Gastrocnemius medialis (tissue), 4 donors: ENCODE results near the gene FRS3. TPM values are rescaled to one million over a fixed set of nuclear protein-coding genes. Genes with fewer than 3 reads are reported as not detected.

Experiments used
- ATAC-seq, 2 donors: fragments of 150-250 bp; one replicate each; pipeline ENCODE4 v1.9.1; 2016
- DNase-seq, 2 donors: peaks; one replicate each; pipeline ENCODE4 v3.0.0-alpha.2; 2019
- H3K27ac ChIP-seq, 4 donors: fragments of 200-600 bp; sonication (generic); 1 replicate in 1 of 4; 2 replicates in 3 of 4; pipeline ENCODE4 v1.5.1; 2016 to 2018; ENCODE audit warnings: mild to moderate bottlenecking in 2 of 4, moderate library complexity in 1 of 4
- H3K27me3 ChIP-seq, 3 donors: fragments of 200-600 bp; sonication (generic) in 2 of 3; 1 replicate in 1 of 3; 2 replicates in 2 of 3; pipeline versions ENCODE4 v1.5.1 to v1.6.0; 2016 to 2019; ENCODE audit warnings: mild to moderate bottlenecking in 1 of 3, moderate library complexity in 1 of 3
- H3K36me3 ChIP-seq, 2 donors: fragments of 200-600 bp; sonication (generic) in 1 of 2; one replicate each; pipeline ENCODE4 v1.5.1; 2017 to 2018
- H3K4me1 ChIP-seq, 2 donors: fragments of 200-600 bp; sonication (generic) in 1 of 2; one replicate each; pipeline ENCODE4 v1.5.1; 2016 to 2017; ENCODE audit warnings: mild to moderate bottlenecking in 2 of 2
- H3K4me3 ChIP-seq, 4 donors: fragments of 200-600 bp; sonication (generic) in 3 of 4; 1 replicate in 1 of 4; 2 replicates in 3 of 4; pipeline ENCODE4 v1.5.1; 2016 to 2019; ENCODE audit warnings: mild to moderate bottlenecking in 2 of 4
- H3K9me3 ChIP-seq, 3 donors: fragments of 200-600 bp; sonication (generic) in 2 of 3; 1 replicate in 1 of 3; 2 replicates in 2 of 3; pipeline ENCODE4 v1.5.1; 2016 to 2019
- CTCF ChIP-seq, 5 experiments: fragments of 450-650 bp in 3 of 5; fragments of 200-600 bp in 2 of 5; sonication (generic) in 2 of 5; IDR thresholded peaks in 4 of 5; conservative IDR thresholded peaks in 1 of 5; 1 replicate in 4 of 5; 2 replicates in 1 of 5; pipeline ENCODE4 v1.5.1; 2016 to 2019; ENCODE audit warnings: antibody characterized with exemption in 5 of 5, mild to moderate bottlenecking in 3 of 5, moderate library complexity in 3 of 5
- POLR2A ChIP-seq, 2 donors: fragments of 450-650 bp; IDR thresholded peaks; one replicate each; pipeline ENCODE4 v1.6.1; 2017; ENCODE audit warnings: antibody characterized with exemption in 2 of 2, mild to moderate bottlenecking in 2 of 2, moderate library complexity in 2 of 2
- in situ Hi-C, 4 donors: fragments of 200-750 bp; cut with MboI; loops; one replicate each; pipeline versions ENCODE4 v1.15.0 to v1.8.0; 2017; ENCODE audit warnings: low sequenced_read_pairs in 4 of 4
- intact Hi-C: fragments of 100-400 bp; cut with DNase I; formaldehyde crosslinking; loops from one replicate; pipeline ENCODE4 v1.15.1; 2023; ENCODE audit warnings: low total_unique reads
- total RNA-seq, 4 donors: library from RNA; depleted of rRNA; stranded (reverse); fragments of >200 nt; gene quantifications; one replicate each; pipeline versions ENCODE4 v1.1.0 to v1.2.3, GENCODE V29; 2016

FRS3 gene
- total RNA-seq, 4 donors from 2014 or later = 2.9 to 6.9 (median 5.5) TPM

GRCh38 chr6:41780551-41781365 lies 1.1 kb upstream of the FRS3 start, which contains the start of gene PRICKLE4:
Gene PRICKLE4 (plus strand): TSS chr6:41780782. CDS start chr6:41783474, 2,692 bp downstream.
- in situ Hi-C loops = loop anchor here (5.0 to 10.0 kb wide), 3 partner anchors 144 to 264 kb away; partner anchors contain the start of genes BYSL (in 2 of the 4) and MED20 (in 2 of the 4)
- no peak for TF ChIP-seq CTCF (IDR thresholded peaks at IDR 0.05 in 4 of 5, conservative IDR thresholded peaks at IDR 0.05 in 1 of 5)
- no peak for TF ChIP-seq POLR2A (IDR thresholded peaks at IDR 0.05)

GRCh38 chr6:41779336-41779735 lies 364 bp downstream of the FRS3 start:
- peak overlapping the region; percentile 48 to 90 (median 60) for H3K27ac ChIP-seq
- in situ Hi-C loops = loop anchor here in 2 of 4 donors (10.0 kb wide), 2 partner anchors 175 to 185 kb away; no protein-coding TSS in a partner anchor

More at GRCh38 chr6:41780551-41781365, 1.1 kb upstream of the FRS3 start, which contains the start of gene PRICKLE4:
- no peaks in the 10 kb centered on the region for H3K27me3 ChIP-seq
- H3K4me1 ChIP-seq = peaks cover 23 to 27% of the 10 kb centered on the region in 2 donors
- H3K27ac ChIP-seq = peak within 1 kb of the TSS; percentile 83 to 90 (median 88)
- DNase-seq (peak; percentile 22 to 37), ATAC-seq (peak; percentile 18 to 29)
- peaks cover 0 to 17% of the 10 kb centered on the region in 2 donors for H3K36me3 ChIP-seq
- intact Hi-C loops = loop anchor here (1.0 to 10.0 kb wide), 3 partner anchors 76 to 706 kb away; partner anchors contain the start of genes NFYA and OARD1
- H3K4me3 ChIP-seq = peak within 1 kb of the TSS; percentile 82 to 91 (median 86)
- H3K9me3 ChIP-seq = no peaks in the 10 kb centered on the region

GRCh38 chr6:41778895-41779294 lies 805 bp downstream of the FRS3 start:
- TF ChIP-seq CTCF (IDR thresholded peaks at IDR 0.05 in 4 of 5, conservative IDR thresholded peaks at IDR 0.05 in 1 of 5) = no peak
- no peak for TF ChIP-seq POLR2A (IDR thresholded peaks at IDR 0.05)
- Histone ChIP-seq H3K27ac (peak overlapping the region in 3 of 4 donors; percentile 56 to 90 (median 64)), H3K4me3 (peak overlapping the region; percentile 59 to 91 (median 62)), H3K9me3 (no peaks in the 10 kb centered on the region), H3K36me3 (peaks cover 0 to 35% of the 10 kb centered on the region in 2 donors), H3K4me1 (peaks cover 19 to 24% of the 10 kb centered on the region in 2 donors), H3K27me3 (no peaks in the 10 kb centered on the region)
- DNase-seq (no peak), ATAC-seq (no peak)
- intact Hi-C loops (loop anchor here (1.0 to 10.0 kb wide), 5 partner anchors 44 to 414 kb away; partner anchors contain the start of genes FOXP4 and TFEB), in situ Hi-C loops (loop anchor here in 2 of 4 donors (10.0 kb wide), 2 partner anchors 174 to 184 kb away; no protein-coding TSS in a partner anchor)

More at GRCh38 chr6:41779336-41779735, 364 bp downstream of the FRS3 start:
- Histone ChIP-seq H3K4me1 (peaks cover 19 to 24% of the 10 kb centered on the region in 2 donors), H3K36me3 (peaks cover 0 to 31% of the 10 kb centered on the region in 2 donors), H3K4me3 (peak overlapping the region; percentile 59 to 91 (median 62)), H3K27me3 (no peaks in the 10 kb centered on the region), H3K9me3 (no peaks in the 10 kb centered on the region)
- TF ChIP-seq POLR2A (IDR thresholded peaks at IDR 0.05) = no peak
- TF ChIP-seq CTCF (IDR thresholded peaks at IDR 0.05 in 4 of 5, conservative IDR thresholded peaks at IDR 0.05 in 1 of 5) = no peak
- ATAC-seq = peak; percentile 1 to 17
- DNase-seq = no peak
- intact Hi-C loops = loop anchor here (1.0 to 10.0 kb wide), 5 partner anchors 44 to 415 kb away; partner anchors contain the start of genes FOXP4 and TFEB

- Histone ChIP-seq H3K4me1 (peaks cover 19 to 24% of the 10 kb centered on the region in 2 donors), H3K36me3 (peaks cover 0 to 44% of the 10 kb centered on the region in 2 donors), H3K27ac (no peak overlapping the region), H3K4me3 (no peak overlapping the region), H3K27me3 (no peaks in the 10 kb centered on the region), H3K9me3 (no peaks in the 10 kb centered on the region)
- intact Hi-C loops (loop anchor here (5.0 to 10.0 kb wide), 4 partner anchors 95 to 413 kb away; partner anchors contain the start of gene FOXP4), in situ Hi-C loops (loop anchor here in 2 of 4 donors (10.0 kb wide), 2 partner anchors 173 to 183 kb away; no protein-coding TSS in a partner anchor)
- no peak for ATAC-seq
- no peak for DNase-seq
- TF ChIP-seq CTCF (IDR thresholded peaks at IDR 0.05 in 4 of 5, conservative IDR thresholded peaks at IDR 0.05 in 1 of 5) = no peak
- no peak for TF ChIP-seq POLR2A (IDR thresholded peaks at IDR 0.05)
Measured at GRCh38 chr6:41777551-41778285, 2.0 kb downstream of the FRS3 start.
